ENCODE measurements around the gene METTL14.

Gene METTL14

DNA sequence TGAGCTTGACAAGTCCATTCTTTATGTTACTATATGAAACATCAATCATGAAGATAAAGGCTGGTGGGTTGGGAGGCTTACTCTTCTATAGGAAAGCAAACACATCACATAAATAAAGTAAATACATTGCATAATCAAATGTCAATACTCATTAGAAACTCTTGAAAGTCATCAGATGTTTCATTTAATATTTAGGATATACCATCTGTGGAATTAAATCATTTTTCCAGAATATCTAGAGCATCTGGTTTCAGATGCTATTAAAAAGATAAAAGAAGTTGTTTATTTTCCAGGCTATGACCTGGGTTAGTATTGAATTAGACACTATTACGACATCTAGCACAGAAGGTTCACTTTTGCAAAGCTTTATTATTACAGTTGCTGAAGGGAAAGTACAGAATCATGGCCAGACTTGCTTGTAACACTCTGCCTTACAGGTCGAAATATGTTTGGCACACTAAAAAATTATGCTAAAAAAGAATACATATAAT, 72.6 kb downstream of the METTL14 start:
- DNase-seq (ENCODE audit: low spot score): no peak

DNA sequence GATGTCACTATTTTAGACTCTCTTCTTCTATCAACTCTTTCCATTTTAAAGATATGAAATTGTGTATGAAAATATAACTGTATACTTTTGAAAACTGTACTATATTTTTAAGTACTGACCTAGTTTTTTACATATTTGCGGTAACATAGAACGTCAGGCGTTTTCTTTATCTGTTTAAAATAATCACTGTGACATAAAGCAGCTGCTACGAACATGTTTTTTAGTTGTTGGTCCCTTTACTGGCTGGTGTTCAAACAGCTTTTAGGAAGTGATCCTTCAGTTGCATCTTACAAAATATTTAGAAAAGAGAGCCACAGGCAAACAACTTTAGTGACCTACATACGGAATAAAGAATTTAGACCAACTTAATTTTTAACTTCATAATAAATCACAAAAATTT, 73.1 kb downstream of the METTL14 start:
- DNase-seq (ENCODE audit: low spot score): peak; percentile 29

DNA sequence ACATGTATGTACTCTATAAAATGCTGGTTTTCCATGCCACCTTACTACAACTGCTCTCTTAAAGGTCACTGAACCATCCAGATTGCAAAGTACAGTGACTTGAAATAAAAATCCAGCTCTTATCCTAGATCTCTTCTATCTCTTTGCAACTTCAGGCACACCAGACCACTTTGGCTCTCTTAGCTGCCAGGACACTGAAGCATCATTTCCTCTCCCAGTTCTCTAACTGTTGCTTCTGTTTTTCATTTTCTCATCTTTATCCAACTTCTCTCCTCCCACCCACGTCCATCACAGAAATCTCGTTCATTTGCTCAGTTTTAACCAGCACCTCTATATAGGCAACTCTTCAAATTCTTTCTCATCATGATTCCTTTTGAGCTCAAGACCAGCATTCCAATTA, 74.3 kb downstream of the METTL14 start:
- DNase-seq (ENCODE audit: low spot score): no peak

DNA sequence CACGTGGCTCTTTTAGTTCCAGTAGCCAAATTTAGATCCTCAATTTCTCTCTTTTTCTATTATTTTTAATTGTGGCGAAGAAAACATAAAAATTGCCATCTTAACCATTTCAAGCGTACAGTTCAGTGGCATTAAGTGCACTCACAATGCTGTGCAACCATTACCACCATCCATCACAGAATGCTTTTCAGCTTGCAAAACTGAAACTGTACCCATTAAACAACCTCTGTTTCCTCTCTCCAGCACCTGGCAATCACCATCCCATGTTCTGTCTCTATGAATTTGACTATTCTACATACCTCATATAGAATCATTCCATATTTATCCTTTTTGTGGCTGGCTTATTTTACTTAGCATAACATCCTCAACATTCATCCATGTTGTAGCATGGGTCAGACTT, 74.9 kb downstream of the METTL14 start:
- DNase-seq (ENCODE audit: low spot score): no peak

DNA sequence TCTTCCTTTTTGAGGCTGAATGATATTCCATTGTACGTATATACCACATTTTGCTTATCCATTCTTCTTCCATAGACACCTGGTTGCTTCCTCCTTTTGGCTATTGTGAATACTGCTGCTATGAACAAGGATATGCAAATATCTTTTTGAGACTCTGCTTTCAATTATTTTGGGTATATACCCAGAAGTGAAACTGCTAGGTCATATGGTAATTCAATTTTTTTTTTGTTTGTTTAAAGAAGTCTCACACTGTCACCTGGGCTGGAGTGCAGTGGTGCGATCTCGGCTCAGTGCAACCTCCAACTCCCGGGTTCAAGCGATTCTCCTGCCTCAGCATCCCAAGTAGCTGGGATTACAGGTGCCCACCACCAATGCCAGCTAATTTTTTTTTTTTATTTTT, 75.3 kb downstream of the METTL14 start:
- no peak for DNase-seq (ENCODE audit: low spot score)

DNA sequence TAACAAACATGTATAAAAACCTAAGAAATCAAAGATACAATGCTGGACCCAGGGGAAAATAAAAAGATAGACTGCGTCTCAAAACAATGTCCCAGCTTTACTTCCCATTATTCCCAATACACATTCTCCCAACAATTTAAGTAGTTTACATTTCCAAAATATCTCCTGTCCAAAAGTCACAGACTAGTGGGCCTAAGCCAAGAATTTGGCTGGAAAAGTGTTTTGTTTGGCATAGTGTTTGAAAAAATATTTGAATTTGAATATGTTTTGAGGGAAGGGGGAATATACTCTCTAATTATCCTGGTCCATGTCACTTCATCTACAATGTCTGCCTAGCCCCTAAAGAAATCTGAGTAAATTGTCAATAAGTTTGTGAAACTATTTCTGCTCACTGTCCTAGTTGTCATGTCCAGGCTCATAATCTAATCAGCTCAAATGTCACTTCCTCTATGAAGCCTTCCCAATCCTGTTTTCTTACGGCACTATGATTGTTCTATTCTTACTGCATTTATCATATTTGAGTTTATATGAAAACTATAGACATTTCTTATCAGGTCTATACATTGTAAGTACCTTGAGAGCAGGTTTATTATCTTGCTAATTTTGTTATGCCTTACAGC, 76.3 kb downstream of the METTL14 start:
- no peak for DNase-seq (ENCODE audit: low spot score)

DNA sequence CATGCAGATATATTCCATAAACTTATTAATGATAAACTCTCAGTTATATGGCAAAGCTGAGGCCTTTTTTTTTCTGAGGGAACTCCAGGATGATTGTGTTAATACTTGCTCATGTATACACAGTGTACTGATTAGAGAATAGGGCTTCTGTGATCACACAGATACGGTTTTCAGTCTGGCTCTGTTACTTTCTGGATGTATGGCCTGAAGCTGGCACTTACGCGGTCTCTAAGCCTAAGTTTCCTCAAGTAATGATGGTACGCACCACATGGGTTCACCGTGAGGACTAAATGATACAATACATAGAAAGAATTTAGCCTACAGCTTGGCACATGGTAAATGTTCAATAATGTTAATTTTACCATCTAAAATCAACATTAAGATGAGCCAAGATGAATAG, 77.0 kb downstream of the METTL14 start:
- peak; percentile 59 for DNase-seq (ENCODE audit: low spot score)

DNA sequence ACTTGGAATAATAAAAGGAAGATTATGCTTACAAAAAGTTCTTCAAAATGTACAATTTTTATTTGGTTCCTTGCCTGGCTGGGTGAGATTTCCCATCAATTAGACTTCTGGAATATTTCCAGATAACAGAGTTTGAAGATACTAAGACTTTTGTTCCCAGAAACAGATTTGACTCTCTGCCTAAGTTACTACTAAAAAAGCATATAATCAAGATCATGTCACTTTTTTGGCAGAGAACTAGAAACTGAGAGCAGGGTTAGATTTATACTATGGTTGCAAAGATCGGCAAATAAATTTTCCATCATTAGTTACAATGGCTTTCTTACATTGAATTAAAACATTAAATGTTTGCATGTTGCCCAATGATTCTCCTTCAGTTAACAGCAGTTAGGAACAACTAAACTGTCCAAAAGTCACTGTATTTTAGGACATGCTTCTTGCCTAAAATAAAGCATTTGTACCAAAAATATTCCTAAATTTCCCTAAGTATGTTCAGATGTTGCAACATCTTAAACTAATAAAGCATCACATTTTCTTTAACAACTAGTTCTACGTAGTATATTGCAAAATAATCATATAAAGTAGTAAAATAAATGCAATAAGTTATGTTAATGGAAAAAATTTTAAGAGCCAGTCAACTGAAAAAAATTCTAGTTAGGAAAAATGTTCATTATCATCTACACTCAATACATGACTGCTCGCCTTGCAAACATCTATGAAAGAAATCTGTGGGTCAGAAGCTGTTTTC, 77.7 kb downstream of the METTL14 start:
- DNase-seq (ENCODE audit: low spot score): no peak

Small RNA genes within 50 kb of the gene (small RNA-seq; reads per million reads assigned to genes)
- gene SEPT14P4: 0 reads per million in 2 experiments

All from SK-N-DZ (cell line).